Islet precursor cell (in vitro differentiated cells): ENCODE results near the gene MTCL1.
A peak's percentile ranks its signal among the peaks of the same experiment; 100 is the strongest.

Source experiments
- DNase-seq: peaks from one replicate; pipeline ENCODE4 v3.0.0-alpha.2; 2018

Gene MTCL1

DNA sequence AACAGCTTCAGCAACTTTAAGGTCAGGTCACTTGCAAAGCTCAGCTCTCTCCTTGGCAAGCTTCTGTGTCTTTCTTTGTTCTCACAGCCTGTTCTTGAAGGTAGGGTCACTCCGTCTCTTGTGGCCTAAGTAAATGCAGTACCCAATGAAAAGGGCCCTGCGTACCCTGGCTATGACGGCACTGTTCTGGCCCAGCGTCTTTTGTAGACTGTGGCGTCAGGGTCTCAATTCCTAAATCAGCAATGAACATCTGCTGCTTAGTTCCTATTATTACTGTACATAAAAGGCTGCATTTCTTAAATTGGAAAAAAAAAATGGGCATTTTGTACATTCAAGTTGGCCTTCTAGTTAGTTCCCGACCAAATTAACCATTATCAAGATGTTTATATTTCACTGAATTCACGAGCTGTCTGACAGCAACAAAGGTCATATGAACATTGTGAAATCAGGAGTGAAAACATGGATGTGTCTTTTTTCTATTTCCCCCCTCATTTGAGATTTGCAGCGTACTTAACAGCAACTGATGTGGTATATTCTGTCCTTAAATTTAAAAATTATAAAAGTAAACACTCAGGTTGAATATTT lies 17.0 kb upstream of the MTCL1 start:
- DNase-seq: no peak

GRCh38 chr18:8688816-8689215 lies 16.5 kb upstream of the MTCL1 start:
- no peak for DNase-seq

GRCh38 chr18:8689517-8689916 lies 15.8 kb upstream of the MTCL1 start:
- no peak for DNase-seq

- DNase-seq: no peak
Measured at GRCh38 chr18:8694891-8695290, 10.5 kb upstream of the MTCL1 start.

DNA sequence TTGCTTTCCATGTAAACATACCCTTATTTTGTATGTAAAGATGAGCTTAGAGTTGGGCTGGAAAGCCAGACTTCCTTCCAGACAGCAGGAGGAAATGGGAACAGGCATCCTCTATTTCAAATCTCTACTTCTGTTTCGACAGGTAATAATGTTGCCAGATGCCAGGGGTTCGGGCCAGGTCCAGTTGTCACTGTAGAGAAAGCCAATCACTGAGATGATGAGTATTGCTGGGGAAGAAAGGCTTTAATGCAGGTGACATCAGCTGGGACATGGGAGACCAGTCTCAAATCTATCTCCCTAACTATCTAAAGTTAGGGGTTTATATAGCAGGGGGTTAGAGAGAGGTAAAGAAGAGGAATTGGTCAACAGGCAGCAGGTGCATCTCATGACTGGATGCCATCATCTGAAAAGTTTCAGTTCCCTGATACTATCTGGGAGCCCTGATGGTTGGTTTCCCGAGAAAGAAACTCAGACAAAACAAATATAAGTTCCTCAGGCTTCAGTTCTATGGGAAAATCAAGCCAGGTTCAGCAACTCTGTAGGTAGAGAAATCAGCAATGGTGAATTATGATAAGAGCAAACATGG lies 9.3 kb upstream of the MTCL1 start:
- no peak for DNase-seq

DNA sequence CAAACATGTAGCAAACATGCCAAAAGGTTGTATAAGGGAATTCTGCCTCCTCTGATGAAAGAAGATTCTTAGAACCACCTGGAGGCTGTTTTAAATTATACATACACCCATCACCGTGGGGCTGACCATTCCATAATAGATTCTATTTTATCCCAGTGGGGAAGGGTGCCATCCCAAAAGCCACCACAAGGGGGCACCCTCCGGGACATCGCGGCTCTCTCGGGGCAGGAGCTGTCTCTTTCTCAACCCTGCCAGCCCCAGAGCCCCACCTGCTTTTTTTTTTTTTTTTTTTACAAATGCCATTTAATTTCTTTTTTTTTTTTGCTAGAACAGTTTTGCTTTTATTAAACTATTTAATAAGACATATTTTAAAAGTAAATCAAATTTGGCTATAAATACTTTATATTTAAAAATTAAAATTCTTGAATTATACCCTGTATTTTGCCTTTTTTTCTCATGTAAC lies 8.6 kb upstream of the MTCL1 start:
- peak; percentile 78 for DNase-seq

- no peak for DNase-seq
Measured at GRCh38 chr18:8699126-8699525, 6.2 kb upstream of the MTCL1 start.

DNA sequence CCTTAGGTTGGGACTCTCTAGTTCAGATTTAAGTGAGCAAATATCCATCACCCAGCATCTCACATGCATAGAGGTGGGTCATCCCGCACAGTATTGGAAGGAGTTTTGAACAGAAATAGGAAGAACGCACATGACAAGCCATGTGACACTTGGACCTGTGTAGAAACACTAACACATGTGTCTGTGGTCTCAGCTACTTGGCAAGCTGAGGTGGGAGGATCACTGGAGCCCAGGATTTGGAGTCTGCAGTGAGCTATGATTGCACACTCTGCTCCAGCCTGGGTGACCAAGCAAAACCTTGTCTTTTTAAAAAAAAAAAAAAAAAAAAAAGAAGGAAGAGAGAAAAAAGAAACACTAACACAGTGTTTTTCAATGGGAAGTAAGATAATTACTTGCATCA lies 5.4 kb upstream of the MTCL1 start:
- no peak for DNase-seq

- DNase-seq: no peak
Measured at GRCh38 chr18:8701546-8702118, 3.7 kb upstream of the MTCL1 start.

- DNase-seq: no peak
Measured at GRCh38 chr18:8702668-8703067, 2.7 kb upstream of the MTCL1 start.

DNA sequence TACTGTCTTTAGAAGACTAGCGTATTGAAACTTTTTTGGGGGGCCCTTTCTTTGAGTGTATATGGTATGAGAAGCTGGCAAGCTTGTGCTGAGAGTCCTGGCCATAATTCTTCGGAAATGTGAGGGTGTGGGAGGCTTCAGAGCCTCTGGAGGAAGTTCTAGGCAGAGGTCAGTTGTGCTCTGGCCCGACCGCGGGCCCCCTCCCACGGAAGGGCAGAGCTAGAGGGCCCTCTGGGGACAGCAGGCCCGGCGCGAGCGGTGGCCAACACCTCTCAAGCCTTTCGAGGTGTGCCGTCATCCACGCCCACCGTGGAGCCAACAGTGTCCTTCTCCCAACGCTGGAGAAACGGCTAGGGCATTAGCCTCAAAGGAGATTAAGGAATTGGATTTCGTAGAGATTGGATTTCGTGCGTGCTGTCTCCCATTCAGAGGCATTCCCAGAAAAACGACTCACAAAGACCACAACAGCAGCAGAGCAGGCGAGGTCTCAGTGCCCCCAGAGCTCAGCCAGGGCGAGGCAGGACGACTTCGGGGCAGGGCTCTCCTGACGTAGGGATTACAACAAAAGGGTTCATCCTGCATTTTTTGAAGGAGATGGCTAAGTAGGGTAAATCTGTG lies 2.2 kb upstream of the MTCL1 start:
- no peak for DNase-seq

GRCh38 chr18:8703781-8704301 lies 1.5 kb upstream of the MTCL1 start:
- DNase-seq: no peak

DNA sequence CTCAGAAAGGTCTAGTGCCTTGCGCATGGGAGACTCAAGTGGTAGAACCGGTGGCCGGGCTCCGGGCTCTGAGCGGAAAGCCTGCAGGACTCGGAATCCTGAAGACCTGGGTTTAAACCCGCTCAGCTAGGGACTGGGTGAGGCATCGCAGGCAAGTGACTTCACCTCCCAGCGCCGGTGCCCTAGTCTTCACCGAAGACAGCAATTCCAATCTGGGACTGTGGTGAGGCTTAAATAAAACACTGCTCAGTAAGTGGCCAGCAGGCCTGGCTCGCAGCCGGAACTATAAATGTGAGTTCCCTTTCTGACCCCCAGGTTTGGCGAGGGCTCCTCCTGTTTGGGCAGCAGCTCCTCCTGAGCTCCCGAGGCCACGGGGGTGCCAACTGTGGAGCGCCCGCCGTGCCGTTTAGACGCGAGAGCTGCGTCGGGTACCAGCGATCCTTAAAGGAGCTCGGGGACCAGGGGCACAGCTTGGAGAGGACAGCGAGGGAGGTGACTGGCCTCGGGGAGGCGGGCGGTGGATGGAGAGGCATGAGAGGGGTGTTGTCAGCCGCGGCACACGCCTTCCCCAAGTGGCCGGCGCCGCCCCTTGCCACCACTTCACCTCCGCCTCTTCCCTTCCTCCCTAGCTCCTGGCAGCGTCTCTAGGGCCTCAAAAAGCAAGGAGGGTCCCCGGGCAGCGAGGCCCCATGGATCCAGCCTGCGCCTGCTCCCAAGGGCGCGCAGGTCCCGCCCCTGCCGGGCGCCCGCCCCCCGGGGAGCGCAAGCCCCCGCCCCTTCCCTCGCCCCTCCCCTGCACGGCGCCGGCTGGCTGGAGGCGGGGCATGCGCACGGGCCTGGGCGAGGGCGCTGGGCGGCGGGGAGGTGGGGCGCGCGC lies 757 bp upstream of the MTCL1 start:
- peak; percentile 88 for DNase-seq

- no peak for DNase-seq
Measured at GRCh38 chr18:8705961-8706790, 820 bp downstream of the MTCL1 start.

GRCh38 chr18:8706791-8707555 lies 1.6 kb downstream of the MTCL1 start:
- DNase-seq: peak; percentile 89

- DNase-seq: no peak
Measured at GRCh38 chr18:8707556-8708300, 2.4 kb downstream of the MTCL1 start.

DNA sequence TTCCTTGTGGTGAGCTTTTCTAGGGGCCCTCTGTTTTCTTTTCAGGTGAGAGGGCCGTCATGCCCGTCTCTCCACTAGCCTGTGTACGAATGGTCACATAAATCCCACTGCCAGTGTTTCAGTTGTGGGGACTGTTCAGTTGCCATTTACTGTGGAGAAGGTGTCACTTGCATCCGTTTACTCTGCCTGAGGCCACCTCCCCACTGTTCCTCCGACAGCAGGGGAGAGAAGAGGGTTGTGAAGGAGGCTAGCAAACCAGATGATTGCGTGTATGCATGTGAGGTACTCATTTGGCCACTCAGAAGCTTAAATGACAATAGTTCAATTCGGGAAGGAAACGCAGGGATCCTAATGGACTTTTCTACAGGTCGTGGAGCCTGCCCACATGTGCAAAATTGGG lies 3.3 kb downstream of the MTCL1 start:
- DNase-seq: no peak

GRCh38 chr18:8709248-8710059 lies 4.1 kb downstream of the MTCL1 start:
- no peak for DNase-seq

- DNase-seq: no peak
Measured at GRCh38 chr18:8711736-8712135, 6.4 kb downstream of the MTCL1 start.

DNA sequence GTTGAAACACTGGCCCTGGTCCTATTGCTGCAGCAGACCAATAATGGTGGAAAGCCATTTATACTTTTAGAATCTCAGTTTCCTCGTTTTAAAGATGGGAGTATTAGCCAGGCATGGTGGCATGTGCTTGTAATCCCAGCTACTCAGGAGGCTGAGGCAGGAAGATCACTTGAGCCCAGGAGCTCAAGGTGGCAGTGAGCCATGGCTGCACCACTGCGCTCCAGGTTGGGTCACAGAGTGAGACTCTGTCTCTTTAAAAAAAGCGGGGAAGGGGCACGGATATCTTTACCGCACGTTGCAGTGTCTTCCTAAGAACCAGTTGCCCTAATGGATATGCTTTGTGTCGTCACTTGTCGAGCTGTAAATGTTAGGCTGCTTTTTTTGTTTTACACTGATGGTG lies 8.3 kb downstream of the MTCL1 start:
- DNase-seq: no peak
